Mucosa of descending colon (tissue), 3 donors: ENCODE data around the gene GDPGP1. TPM values are rescaled to one million over a fixed set of nuclear protein-coding genes. Genes with fewer than 3 reads are reported as not detected.
A peak's percentile ranks its signal among the peaks of the same experiment; 100 is the strongest.
"Not testable (repeated sequence)": the region's sequence is repeated elsewhere in the genome, so short reads cannot be mapped to it uniquely, and the experiment has no call there.

Experiments
- ATAC-seq: fragments of 200-7000 bp; cut with Tn5 transposase; one replicate; pipeline ENCODE4 v1.9.1; 2020; ENCODE audit warnings: mild to moderate bottlenecking, moderate library complexity
- DNase-seq, 3 donors: peaks; one replicate each; pipeline ENCODE4 v3.0.0-alpha.2; 2020
- H3K36me3 ChIP-seq: fragments of 200-600 bp; one replicate; pipeline ENCODE4 v1.8.0; 2021; ENCODE audit warnings: low read depth, mild to moderate bottlenecking
- H3K4me1 ChIP-seq: fragments of 200-600 bp; one replicate; pipeline ENCODE4 v1.8.0; 2021; ENCODE audit warnings: low read depth, mild to moderate bottlenecking
- H3K4me3 ChIP-seq: fragments of 200-600 bp; one replicate; pipeline ENCODE4 v1.8.0; 2021; ENCODE audit warnings: mild to moderate bottlenecking
- H3K9me3 ChIP-seq: fragments of 200-600 bp; one replicate; pipeline ENCODE4 v1.8.0; 2021; ENCODE audit warnings: mild to moderate bottlenecking
- CTCF ChIP-seq: fragments of 200-600 bp; IDR thresholded peaks from one replicate; pipeline ENCODE4 v1.8.0; 2022; ENCODE audit warnings: antibody characterized with exemption, mild to moderate bottlenecking
- intact Hi-C, 2 donors: fragments of 100-400 bp; cut with DNase I in 1 of 2; cut with micrococcal nuclease in 1 of 2; formaldehyde crosslinking; loops; one replicate each; pipeline versions ENCODE4 v1.11.0 to v1.11.1; 2022; cut with DNase I, micrococcal nuclease
- total RNA-seq, 3 donors: library from RNA; stranded (reverse); fragmentation: NEBNext Ultra II Directional in 2 of 3; extraction: Animal tissue kit (Norgen Biotek cat#: 25700) in 2 of 3; gene quantifications; one replicate each; pipeline versions ENCODE4 v1.2.1 to v1.2.4, GENCODE V29; 2021 to 2023
- donor health status: DM: no; HTN: no; CAD: no; lungs with moderate emphysema.
- donor health status: DM: no; HTN: no; CAD: no.
- donor health status: DM: no; HTN: yes; CAD: no.

The GDPGP1 gene
- total RNA-seq, 3 donors from 2014 or later = 18.2 to 25.5 (median 19.3) TPM

- Histone ChIP-seq H3K36me3 (peaks cover 4% of the 10 kb centered on the region), H3K9me3 (no peaks in the 10 kb centered on the region), H3K4me1 (peaks cover 28% of the 10 kb centered on the region), H3K4me3 (no peak overlapping the region)
- DNase-seq (no peak), ATAC-seq (no peak)
- intact Hi-C loops = no loop called here
- no peak for TF ChIP-seq CTCF
Observed at GRCh38 chr15:90270502-90271150, 36.6 kb downstream of the GDPGP1 start.

GRCh38 chr15:90271459-90272166 lies 37.6 kb downstream of the GDPGP1 start:
- Histone ChIP-seq H3K9me3 (no peaks in the 10 kb centered on the region), H3K4me3 (no peak overlapping the region), H3K4me1 (peaks cover 28% of the 10 kb centered on the region), H3K36me3 (peaks cover 4% of the 10 kb centered on the region)
- ATAC-seq = no peak
- intact Hi-C loops = no loop called here
- no peak for DNase-seq
- TF ChIP-seq CTCF = no peak

GRCh38 chr15:90278467-90278866 lies 44.5 kb downstream of the GDPGP1 start:
- H3K4me3 ChIP-seq, intact Hi-C loops, H3K4me1 ChIP-seq, DNase-seq, ATAC-seq, H3K36me3 ChIP-seq, H3K9me3 ChIP-seq: not testable (repeated sequence)

GRCh38 chr15:90280743-90281142 lies 46.7 kb downstream of the GDPGP1 start:
- intact Hi-C loops, H3K9me3 ChIP-seq, H3K4me1 ChIP-seq, DNase-seq, H3K4me3 ChIP-seq, ATAC-seq, H3K36me3 ChIP-seq: not testable (repeated sequence)

GRCh38 chr15:90281637-90282036 lies 47.6 kb downstream of the GDPGP1 start:
- H3K4me1 ChIP-seq, DNase-seq, H3K4me3 ChIP-seq, intact Hi-C loops, H3K36me3 ChIP-seq, H3K9me3 ChIP-seq: not testable (repeated sequence)
- peak; percentile 55 for ATAC-seq

GRCh38 chr15:90286678-90287077 lies 52.7 kb downstream of the GDPGP1 start:
- Histone ChIP-seq H3K36me3 (no peaks in the 10 kb centered on the region), H3K9me3 (no peaks in the 10 kb centered on the region), H3K4me3 (no peak overlapping the region), H3K4me1 (no peaks in the 10 kb centered on the region)
- intact Hi-C loops = no loop called here
- no peak for TF ChIP-seq CTCF
- peak; percentile 55 for ATAC-seq
- DNase-seq = no peak

GRCh38 chr15:90287101-90287500 lies 53.1 kb downstream of the GDPGP1 start:
- H3K9me3 ChIP-seq = no peaks in the 10 kb centered on the region
- no peaks in the 10 kb centered on the region for H3K4me1 ChIP-seq
- no peak overlapping the region for H3K4me3 ChIP-seq
- TF ChIP-seq CTCF = no peak
- no peaks in the 10 kb centered on the region for H3K36me3 ChIP-seq
- ATAC-seq (no peak), DNase-seq (no peak)
- intact Hi-C loops = no loop called here
